GM19324 (cell line): ENCODE measurements around the gene OSMR.

Experiments
- ATAC-seq: cut with Tn5 transposase; IDR thresholded peaks from one replicate; pipeline ENCODE4 v1.9.1; 2021; ENCODE audit warnings: mild to moderate bottlenecking, moderate library complexity; ENCODE audit not compliant: unreplicated experiment, low FRiP score

OSMR gene

DNA sequence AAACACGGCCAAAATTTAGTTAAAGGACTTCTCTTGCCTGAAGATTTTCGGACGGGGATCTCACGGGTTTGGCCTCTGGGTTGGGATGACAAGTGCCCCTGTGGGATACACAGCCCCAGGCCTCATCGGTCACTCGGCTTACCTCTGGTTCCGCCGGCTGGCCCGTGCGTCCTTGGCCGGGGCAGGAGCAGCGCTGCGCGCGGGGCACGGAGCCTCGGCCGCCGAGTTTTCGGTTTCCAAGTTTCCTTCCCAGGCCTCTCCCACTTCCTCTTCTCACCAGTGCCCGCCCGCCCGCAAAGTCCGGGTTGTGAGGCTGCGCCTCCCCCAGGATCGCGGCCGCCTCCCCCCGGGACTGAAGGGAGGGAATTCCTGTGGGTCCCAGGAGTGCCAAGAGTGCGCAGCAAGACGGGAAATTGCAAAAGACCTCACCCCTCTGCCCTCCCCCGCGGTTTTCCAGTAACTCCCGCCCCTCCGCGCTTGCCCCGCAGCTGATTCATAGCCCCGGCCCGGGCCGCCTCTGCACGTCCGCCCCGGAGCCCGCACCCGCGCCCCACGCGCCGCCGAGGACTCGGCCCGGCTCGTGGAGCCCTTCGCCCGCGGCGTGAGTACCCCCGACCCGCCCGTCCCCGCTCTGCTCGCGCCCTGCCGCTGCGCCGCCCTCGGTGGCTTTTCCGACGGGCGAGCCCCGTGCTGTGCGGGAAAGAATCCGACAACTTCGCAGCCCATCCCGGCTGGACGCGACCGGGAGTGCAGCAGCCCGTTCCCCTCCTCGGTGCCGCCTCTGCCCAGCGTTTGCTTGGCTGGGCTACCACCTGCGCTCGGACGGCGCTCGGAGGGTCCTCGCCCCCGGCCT is at the start of gene OSMR:
Gene OSMR, plus strand, starts transcription at position 487 of the 853 bp plus-strand sequence. CDS start 23,033 bp downstream, outside the sequence.
- no peak for ATAC-seq

DNA sequence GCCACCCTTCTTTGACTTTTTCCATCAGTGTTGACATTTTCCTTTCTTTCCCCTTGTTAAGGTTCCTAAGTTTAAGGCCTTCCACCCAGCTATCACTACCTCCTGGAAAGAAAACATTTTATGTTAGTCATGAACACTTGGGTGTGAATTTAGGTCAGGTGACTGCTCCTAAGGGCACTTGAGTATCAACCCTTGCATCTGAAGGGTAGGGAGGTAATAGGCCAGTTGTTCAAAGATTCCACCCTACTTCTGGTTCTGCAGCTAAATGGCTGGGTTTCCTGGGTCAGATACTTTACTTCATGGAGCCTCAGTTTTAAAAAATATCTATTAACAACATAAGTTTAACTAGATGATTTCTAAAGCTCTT is 49.1 kb upstream of the OSMR start:
- no peak for ATAC-seq

DNA sequence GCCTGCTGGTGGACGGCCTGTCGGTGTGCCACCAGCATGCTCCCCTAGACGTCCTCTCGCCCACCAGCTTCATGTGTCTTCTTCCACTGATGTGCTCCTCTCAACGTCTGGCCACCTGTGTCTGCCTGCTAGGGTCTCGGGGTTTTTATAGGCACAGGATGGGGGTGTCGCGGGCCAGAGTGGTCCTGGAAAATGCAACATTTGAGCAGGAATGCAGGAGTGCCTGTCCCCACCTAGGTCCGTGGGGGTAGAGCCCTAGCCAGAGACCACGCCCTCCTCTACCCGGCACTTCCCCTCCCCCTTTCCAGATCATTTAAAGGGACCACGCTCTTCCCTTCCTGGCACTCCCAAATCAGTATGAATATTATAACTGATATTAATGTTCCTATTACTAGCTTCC is 48.0 kb upstream of the OSMR start:
- ATAC-seq, result no peak

DNA sequence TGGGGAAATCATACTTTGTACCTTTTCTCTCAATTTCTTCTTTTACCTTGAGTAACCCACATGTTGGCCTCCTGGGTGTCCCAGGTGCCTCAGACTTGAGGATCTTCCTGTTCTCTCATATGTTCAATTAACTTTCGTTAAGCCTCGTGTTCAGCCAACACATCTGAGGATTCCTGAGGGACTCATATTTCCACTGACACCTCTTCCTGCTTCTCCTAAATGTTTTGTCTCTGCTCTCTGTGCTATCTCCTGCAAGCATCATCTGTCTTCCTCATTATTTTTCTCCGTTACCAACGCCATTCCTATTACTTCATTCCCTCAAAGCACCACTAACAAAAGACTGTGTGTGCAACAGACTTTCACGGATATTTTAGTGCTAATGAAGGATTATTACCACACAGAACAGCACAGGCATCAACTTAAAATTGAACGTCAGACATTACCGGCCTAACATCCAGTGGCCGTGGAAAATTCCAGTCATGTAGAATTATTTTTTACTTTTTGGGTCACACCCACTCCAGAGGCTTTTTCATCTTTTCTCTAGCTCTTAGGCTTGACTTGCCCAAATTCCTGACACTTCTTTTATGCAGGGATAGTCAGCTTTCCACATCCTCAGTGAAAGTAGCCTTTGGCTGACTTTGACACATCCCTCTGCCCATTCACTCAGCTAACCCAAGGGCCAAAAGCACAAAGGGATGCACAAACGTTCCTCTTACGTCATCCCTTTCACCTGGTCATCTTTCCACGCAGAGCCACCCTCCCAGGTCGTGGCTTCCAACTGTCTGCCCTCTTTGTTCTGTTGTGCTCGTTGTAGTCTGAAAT is 46.0 kb upstream of the OSMR start:
- ATAC-seq, result no peak

DNA sequence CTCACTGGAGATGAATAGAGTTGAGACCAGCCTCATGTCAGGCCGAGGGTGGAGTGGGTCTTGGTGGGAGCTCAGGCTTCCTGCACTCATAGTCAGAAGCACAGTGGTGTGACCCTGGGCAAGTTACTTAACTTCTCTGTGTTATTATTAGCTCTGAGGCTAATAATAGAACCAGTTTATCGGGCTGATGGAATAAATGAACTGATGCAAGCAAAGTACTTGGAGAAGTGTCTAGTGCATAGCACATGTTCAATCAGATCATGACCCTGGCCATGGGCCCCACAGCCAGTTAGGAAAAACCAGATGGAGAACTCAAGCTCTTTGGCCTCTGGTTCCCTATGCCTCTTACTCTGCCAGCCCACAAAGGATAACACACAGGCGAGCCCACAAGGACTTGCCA is 45.3 kb upstream of the OSMR start:
- ATAC-seq, result no peak

DNA sequence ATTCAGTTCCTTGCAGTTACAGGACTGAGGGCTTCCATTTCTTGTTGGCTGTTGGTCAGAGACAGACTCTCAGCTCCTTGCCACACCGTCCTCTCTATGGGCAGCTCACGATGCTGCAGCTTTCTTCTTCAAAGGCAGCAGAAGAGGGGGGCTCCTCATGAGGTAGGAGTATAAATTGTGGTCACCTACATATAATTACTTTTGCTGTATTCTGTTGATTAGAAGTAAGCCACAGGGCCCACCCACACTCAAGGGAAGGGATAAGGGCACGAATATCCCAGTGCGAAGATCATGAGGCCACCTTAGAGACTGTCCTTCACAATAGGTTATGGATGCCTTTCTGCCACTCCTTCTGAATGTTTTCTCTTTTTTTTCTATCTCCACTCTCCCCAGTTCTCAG is 43.7 kb upstream of the OSMR start:
- ATAC-seq, result no peak

DNA sequence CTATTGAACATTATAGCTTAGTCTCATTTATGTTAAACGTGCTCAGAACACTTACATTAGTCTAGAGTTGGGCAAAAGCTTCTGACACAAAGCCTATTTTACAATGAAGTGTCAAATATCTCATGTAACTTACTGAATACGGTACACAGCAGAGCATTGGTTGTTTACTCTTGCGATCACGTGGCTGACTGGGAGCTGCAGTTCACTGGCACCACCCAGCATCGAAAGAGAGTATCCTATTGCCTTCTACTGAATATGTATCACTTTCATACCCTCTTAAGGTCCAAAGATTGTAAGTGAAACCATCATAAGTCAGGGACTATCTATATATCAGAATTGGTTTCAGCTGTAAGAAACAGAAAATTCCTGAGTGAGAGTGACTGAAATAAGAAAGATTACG is 42.6 kb upstream of the OSMR start:
- no peak for ATAC-seq

DNA sequence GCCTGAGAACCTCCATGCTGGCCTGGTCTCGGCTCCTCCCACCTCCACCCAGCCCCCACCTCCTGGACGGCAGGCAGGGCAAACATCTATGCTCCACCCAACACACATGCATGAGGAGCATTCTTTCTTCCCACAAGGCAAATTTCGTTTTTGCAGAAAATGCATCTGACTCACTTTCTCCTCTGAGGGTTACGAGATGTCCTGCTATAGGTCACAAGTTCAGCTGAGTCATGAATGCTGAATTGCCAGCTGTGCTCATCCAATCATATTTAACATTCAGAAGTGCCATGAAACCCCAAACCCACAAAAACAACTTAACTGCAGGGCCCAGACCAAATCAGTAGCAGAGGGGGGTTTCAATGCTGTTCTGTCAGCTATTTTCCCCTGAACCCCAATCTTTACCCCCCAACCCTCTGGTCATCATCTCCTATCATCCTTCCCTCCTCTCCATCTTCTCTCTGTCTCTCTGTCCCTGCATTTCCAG is 39.0 kb upstream of the OSMR start:
- ATAC-seq, result no peak

DNA sequence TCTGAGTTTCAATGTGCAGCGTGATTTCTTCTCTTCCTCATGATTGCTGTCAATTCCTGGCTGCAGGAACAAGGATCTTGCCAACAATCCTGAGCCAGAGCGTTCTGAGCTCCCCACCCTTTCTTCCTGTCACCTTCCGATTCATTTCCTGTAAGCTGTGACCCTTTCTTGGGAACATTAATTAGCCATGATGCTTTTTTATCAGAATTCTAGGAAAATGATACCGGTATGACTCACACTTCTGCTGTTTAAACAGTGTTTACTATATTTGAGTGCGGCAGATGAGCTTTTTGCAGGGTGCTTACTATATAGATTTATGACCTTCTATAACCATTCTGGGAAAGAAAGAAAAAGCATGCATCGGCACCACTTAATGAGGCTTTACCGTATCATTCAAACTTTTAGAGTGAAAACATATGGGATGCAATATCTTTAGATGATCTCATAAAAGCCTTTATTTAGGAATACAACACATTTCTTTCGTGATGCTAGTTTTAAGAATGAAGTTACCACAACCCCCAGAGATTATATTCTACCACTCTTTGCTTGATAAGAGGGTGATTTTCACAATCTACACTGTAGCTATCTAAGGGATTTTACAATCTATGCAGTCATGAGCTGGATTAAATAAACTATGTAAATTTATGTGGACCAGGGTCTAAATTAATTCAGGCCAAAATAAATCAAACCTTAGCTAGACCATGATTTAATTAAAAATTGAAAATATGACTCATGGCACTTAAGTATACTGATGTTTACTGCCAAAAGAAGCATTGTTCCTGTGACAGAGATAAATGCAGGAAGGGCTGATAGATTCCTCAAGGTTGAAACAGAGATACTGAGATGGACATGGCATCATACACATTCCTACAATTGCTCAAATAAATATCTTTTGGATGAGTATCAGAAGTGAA is 38.0 kb upstream of the OSMR start:
- no peak for ATAC-seq

DNA sequence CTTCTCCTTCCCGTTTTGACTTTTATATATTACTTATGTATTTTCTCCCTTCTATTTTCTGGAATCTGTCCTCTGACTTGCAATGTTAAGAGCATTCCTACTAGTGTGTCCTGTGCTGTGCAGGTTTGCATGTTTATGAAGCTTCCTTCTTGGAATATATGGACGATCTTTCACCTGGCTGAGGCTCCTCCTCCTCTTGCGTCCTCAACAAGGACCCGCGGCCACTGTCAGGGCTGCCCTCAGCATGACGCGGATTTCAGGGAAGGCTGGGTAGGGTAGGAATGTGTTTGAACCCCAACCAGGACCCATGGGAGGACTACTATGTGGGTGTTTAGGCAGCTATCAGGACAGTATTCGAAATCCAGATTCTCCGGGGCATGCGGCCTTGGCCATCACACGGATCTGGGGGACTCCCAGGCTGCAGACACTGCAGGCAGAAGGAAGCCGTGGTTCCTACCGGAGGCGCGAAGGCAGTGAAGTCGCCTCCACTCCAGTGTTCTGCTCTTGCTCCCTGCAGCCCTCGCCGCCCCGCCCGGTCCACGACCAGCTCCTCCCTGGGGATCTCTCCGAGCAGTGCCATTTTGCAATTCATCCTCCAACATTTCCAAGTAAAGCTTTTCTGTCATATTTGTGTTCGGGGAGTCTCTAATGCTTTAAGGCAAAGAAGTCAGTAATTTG is 37.0 kb upstream of the OSMR start:
- ATAC-seq, result no peak

DNA sequence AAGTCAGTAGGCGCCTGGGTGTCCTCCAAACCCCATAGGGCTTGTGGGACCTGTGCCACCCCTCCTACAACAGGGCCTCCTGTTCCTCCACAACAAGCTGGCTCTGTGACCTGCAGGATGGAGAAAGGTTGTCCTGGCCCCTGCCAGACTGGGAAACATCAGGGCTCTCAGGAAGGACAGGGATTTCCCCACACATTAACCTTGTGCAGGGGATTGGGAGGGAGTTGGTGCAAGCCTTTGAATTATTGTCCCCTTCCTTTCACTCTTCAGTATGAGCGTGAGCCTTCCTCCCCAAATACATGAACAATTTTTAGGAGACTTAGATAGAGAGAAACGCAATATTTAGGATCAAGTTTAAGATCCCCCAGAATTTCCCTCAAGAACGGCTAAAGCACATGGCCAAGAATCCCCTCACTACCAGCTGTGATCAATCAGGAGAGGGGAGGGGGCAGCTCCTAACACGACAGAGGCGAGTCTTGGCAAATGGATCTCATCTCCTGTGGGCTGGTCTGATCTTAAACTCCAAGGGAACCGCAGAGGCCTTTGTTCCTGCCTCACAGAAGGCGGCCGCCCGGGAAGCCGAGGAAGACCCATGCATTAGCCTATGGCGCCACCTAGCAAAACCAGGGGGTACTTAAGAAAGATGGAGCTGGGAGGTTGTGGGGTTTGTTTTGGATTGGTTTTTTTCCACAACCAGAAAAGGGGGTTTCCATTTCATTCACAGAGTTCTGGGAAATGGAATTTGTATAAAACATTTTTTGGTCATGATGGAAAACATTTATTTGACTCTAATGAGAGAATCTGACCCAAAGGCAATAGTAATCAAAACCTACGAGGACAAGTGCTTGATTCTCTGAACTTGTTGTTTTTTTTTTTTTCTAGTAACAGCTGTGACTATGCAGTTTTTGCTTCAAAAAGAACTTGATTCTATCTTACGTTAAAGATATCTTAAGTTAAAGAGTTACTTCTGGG is 36.1 kb upstream of the OSMR start:
- ATAC-seq, result no peak

DNA sequence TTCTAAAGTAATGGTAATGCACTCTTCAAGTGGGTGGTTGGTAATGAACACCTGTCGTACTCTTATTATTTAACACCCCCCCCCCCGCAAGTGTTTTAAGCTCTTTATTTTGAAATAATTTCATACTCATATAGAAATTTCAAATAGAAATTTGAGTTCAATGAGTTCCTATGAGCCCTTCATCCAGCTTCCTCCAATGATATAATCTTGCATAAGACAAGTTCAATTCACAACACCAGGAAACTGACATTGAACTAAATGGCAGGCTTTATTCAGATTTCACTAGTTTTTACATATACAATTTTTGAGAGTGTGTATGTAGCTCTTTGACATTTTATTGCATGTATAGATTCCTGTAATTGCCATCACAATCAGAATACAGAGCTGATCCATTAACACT is 30.9 kb upstream of the OSMR start:
- no peak for ATAC-seq

DNA sequence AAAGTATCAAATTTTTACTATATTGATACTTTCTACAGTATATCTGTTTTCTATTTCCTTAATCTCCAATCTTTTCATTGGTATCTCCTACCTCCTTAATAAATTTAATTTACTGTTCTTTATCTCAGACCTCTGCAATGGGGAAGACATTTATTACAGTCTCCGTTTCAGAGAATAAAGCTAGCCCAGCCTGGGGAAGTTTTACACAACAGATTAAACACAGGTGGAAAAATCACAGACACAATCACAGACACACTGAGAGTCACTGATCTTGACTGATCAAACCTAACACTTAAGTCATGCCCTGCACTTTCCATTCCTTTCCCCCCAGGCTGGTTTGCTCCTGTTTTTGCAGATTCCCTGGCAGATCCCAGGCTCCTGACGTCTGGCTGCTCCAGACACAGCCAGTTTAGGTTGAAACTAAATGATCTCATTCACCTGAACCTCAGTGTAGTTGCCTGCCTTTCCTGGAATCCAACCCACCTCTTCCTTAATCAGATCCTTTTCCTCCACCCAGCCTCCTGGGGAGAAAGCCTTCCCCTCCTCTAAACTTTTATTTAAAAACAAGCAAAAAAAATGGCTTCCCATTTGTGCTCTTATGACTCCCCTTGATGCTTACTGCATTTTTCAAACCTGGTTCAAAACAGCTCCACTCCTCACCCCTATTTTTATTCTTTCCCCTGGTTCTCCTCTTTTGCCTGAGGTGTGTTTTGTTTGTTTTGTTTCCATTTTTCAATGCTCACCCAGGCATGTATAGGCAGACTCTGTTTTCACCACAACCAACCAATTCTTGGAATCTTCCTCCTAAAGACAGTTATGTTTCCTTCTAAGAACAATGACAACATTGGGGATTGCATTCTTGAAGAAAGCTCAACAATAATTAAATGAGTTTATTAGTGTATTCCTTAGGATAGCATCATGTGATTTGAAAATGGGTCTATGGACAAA is 29.5 kb upstream of the OSMR start:
- no peak for ATAC-seq

DNA sequence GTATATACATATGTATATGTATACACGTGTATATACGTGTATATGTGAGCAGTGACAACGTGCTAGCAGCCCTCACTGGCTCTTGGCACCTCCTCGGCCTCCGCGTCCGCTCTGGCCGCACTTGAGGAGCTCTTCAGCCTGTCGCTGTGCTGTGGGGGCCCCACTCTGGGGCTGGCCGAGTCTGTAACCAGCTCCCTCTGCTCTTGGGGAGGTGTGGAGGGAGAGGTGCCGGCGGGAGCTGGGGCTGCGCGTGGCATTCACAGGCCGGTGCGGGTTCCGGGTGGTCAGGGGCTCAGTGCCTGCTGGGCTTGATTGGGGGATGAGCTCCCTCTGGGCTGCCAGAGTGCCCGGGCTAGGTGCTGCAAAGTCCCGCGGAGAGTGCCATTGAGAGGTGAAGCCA is 24.1 kb upstream of the OSMR start:
- no peak for ATAC-seq

DNA sequence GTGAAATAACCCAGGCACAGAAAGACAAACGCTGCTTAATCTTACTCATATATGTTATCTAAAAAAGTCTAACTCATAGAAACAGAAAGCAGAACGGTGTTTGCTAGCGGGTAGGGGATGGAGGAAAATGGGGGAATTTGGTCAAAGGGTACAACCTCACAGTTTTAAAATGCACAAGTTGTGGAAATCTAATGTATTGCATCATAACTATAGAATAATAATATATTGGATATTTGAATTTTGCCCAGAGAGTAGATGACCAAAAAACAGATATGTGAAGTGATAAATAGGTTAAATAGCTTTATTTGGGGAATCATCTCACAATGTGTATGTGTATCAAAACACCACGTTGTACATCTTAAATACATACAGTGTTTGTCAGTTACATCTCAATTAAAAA is 22.3 kb upstream of the OSMR start:
- ATAC-seq, result no peak

DNA sequence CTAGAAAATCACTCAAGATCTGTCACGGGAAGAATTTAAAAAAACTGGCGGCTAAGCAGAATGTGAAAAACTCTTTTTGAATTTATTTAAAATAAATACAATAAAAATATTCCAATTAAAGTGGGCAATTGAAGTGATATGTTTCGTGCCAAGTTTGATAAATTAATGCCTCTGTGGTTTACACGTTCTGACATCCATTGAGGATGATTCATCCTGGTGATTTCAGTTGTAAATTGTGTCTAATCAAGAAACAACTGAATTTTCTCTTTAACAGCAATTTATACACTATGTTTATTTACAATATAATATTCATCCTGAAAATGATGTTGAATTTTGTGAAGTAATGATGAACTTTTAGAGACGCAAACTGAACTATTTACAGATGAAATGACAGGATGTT is 21.0 kb upstream of the OSMR start:
- ATAC-seq, result no peak

DNA sequence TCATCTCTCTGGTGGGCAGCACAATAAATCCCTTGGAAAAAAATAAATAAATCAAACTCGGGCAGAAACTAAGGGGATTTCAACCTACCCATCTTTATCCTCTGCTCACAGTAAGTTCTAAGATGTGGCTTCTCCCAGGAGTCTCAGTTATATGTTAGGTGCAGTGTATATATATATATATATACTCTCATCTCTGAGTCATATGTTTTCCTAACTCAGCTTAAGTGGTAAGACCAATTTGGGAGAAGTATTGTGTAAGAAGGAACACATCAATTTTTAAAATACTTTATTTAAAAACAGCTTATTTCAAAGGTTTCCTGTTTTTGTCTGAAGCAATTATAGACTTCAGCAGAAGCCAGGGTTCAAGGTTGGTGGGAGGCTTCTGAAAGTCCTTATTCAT is 20.3 kb upstream of the OSMR start:
- ATAC-seq, result no peak

DNA sequence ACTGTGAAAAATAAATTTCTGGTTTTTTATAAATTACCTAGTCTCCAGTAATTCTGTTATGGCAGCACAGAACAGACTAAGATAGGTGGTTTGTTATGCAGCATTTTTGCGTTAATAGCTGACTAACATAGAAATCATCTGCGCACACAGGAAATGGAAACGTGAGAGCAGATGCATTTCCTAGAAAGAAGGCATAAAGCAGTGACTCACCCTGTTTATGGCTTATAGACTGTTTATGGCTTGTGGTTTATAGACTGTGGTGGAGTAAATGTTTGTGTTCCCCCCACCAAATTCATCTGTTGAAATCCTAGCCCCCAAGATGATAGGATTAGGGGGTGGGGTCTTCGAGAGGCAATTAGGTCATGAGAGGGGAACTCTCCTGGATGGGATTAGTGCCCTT is 18.3 kb upstream of the OSMR start:
- ATAC-seq, result no peak
